ENCODE measurements around the gene SPATA31E1.
"Not testable (repeated sequence)": the region's sequence is repeated elsewhere in the genome, so short reads cannot be mapped to it uniquely, and the experiment has no call there.

SPATA31E1 gene

DNA sequence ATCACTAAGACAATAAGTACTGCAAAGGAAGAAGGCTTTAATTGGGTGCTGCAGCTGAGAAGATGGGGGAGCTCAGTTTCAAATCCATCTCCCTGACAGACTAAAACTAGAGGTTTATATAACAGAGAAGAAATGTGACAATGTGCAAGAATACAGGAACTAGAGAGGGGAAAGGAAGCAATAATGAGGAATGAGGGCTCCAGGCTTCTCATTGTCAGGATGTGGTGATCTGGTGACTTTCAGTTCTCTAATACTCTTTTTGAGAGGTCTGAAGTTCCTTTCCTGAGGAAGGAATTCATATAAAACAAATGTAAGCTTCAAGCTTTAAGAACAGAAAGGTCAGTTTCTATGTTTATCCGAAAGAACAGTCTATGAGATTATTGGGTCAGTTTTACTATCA is 42.5 kb upstream of the SPATA31E1 start:
- TF ChIP-seq PATZ1 (CRISPR knock-in tag; IDR thresholded peaks at IDR 0.05; ENCODE audit: borderline replicate concordance) (no peak), CSDC2 (CRISPR knock-in tag; IDR thresholded peaks at IDR 0.05) (no peak), OSR1 (CRISPR knock-in tag; IDR thresholded peaks at IDR 0.05) (no peak)
- no peak for ATAC-seq

- TF ChIP-seq SNAI2 (CRISPR knock-in tag; IDR thresholded peaks at IDR 0.05) = no peak
- TF ChIP-seq ESRRG (CRISPR knock-in tag; IDR thresholded peaks at IDR 0.05) = no peak
- TF ChIP-seq, protein P1, sequence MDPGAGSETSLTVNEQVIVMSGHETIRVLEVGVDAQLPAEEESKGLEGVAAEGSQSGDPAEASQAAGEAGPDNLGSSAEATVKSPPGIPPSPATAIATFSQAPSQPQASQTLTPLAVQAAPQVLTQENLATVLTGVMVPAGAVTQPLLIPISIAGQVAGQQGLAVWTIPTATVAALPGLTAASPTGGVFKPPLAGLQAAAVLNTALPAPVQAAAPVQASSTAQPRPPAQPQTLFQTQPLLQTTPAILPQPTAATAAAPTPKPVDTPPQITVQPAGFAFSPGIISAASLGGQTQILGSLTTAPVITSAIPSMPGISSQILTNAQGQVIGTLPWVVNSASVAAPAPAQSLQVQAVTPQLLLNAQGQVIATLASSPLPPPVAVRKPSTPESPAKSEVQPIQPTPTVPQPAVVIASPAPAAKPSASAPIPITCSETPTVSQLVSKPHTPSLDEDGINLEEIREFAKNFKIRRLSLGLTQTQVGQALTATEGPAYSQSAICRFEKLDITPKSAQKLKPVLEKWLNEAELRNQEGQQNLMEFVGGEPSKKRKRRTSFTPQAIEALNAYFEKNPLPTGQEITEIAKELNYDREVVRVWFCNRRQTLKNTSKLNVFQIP (CRISPR knock-in tag; IDR thresholded peaks at IDR 0.05; ENCODE audit: borderline replicate concordance, low read depth) = no peak
- no peak for TF ChIP-seq ZC3H10 (CRISPR knock-in tag; IDR thresholded peaks at IDR 0.05)
- TF ChIP-seq PATZ1 (CRISPR knock-in tag; IDR thresholded peaks at IDR 0.05; ENCODE audit: borderline replicate concordance) = no peak
- TF ChIP-seq TOX (CRISPR knock-in tag; IDR thresholded peaks at IDR 0.05; ENCODE audit: borderline replicate concordance) = no peak
- no peak for TF ChIP-seq BACH2 (CRISPR knock-in tag; IDR thresholded peaks at IDR 0.05; ENCODE audit: borderline replicate concordance)
- TF ChIP-seq PPARA (CRISPR knock-in tag; IDR thresholded peaks at IDR 0.05; ENCODE audit: borderline replicate concordance) = no peak
- TF ChIP-seq ISL1 (CRISPR knock-in tag; IDR thresholded peaks at IDR 0.05) = no peak
- TF ChIP-seq ZNF70 (CRISPR knock-in tag; IDR thresholded peaks at IDR 0.05) = no peak
- TF ChIP-seq ARNTL (CRISPR knock-in tag; IDR thresholded peaks at IDR 0.05; ENCODE audit: borderline replicate concordance, low read depth) = no peak
- TF ChIP-seq TSHZ2 (CRISPR knock-in tag; IDR thresholded peaks at IDR 0.05) = no peak
- TF ChIP-seq ZNF8 (CRISPR knock-in tag; IDR thresholded peaks at IDR 0.05) = no peak
- no peak for TF ChIP-seq TCF4 (CRISPR knock-in tag; IDR thresholded peaks at IDR 0.05; ENCODE audit: borderline replicate concordance)
- ATAC-seq = no peak
Observed at GRCh38 chr9:87842878-87843585, 39.6 kb upstream of the SPATA31E1 start.

DNA sequence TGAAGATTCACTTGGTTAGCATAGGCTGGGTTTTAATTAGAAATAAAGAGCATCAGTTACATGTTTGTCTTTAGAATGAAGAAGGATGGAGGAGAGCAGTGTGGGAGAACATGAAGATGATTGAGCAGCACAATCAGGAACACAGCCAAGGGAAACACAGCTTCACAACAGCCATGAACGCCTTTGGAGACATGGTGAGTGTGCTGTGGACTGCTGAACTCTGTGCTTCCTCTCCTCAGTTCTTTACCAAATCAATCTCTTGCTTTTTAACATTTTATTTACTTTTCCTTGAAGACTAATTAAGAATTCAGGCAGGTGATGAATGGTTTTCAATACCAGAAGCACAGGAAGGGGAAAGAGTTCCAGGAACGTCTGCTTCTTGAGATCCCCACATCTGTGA is 38.2 kb upstream of the SPATA31E1 start:
- TF ChIP-seq PATZ1 (CRISPR knock-in tag; IDR thresholded peaks at IDR 0.05; ENCODE audit: borderline replicate concordance) (no peak), BACH2 (CRISPR knock-in tag; IDR thresholded peaks at IDR 0.05; ENCODE audit: borderline replicate concordance) (no peak), CSDC2 (CRISPR knock-in tag; IDR thresholded peaks at IDR 0.05) (no peak), RARB (CRISPR knock-in tag; IDR thresholded peaks at IDR 0.05) (no peak), ZNF565 (CRISPR knock-in tag; conservative IDR thresholded peaks at IDR 0.05; ENCODE audit: low read depth) (no peak), GLIS3 (CRISPR knock-in tag; IDR thresholded peaks at IDR 0.05) (no peak), TSHZ2 (CRISPR knock-in tag; IDR thresholded peaks at IDR 0.05) (no peak), ZNF70 (CRISPR knock-in tag; IDR thresholded peaks at IDR 0.05) (no peak), ZFP30 (CRISPR knock-in tag; IDR thresholded peaks at IDR 0.05) (no peak)
- TF ChIP-seq, protein P2, sequence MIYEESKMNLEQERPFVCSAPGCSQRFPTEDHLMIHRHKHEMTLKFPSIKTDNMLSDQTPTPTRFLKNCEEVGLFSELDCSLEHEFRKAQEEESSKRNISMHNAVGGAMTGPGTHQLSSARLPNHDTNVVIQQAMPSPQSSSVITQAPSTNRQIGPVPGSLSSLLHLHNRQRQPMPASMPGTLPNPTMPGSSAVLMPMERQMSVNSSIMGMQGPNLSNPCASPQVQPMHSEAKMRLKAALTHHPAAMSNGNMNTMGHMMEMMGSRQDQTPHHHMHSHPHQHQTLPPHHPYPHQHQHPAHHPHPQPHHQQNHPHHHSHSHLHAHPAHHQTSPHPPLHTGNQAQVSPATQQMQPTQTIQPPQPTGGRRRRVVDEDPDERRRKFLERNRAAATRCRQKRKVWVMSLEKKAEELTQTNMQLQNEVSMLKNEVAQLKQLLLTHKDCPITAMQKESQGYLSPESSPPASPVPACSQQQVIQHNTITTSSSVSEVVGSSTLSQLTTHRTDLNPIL (CRISPR knock-in tag; IDR thresholded peaks at IDR 0.05; ENCODE audit: low read depth) = no peak
- ATAC-seq = no peak

DNA sequence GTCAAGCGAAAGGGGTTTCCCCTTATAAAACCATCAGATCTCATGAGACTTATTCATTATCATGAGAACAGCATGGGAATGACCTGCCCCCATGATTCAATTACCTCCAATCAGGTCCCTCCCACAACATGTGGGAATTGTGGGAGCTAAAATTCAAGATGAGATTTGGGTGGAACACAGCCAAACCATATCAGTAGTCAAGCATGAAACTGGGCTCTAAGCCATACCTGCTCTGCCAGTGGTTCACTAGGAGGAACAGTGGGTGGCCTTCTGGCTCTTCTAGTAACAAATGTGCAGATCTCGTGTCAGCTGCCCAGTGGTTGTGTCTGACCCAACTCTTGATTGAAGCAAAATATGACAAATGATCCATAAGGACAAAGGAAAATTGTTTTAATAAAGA is 34.9 kb upstream of the SPATA31E1 start:
- not testable (repeated sequence) for ATAC-seq
